ENCODE results near the gene RPL10A.

The RPL10A gene

DNA sequence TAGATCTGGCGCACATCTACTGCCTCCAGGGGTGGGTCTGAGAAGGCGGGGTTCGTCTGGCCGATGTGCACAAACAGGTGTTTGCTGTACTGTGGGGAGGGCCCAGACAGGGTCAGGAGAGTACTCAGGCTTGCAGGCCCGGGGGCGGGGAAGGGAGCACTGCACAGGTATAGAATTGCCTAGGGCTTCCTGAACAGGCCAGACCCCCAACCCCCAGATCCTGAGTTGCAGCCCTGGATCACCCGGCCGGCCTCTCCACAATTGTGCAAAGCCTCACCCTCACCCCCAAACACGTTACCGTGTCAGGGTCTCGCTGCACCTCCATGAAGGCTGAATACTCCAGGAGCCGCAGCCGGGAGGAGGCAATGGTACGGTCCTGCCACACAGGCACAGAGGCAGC is 7.8 kb downstream of the RPL10A start:
- no peak for DNase-seq

DNA sequence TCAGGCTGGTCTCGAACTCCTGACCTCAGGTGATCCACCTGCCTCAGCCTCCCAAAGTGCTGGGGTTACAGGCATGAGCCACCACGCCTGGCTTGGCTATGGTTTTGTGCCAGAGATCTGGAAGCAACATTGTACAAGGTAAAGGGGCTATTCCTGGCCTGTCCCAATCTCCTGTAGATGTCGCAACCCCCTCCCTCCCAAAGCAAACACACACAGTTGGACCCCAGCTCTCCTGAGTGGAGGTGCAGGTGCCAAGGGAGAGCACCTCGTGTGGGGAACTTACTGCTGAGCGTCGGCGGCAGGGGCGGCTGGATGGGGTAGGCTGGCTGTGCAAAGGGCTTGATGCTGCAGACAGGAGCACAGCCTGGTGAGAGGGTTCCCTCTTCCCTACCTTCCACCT is 8.8 kb downstream of the RPL10A start:
- no peak for DNase-seq

DNA sequence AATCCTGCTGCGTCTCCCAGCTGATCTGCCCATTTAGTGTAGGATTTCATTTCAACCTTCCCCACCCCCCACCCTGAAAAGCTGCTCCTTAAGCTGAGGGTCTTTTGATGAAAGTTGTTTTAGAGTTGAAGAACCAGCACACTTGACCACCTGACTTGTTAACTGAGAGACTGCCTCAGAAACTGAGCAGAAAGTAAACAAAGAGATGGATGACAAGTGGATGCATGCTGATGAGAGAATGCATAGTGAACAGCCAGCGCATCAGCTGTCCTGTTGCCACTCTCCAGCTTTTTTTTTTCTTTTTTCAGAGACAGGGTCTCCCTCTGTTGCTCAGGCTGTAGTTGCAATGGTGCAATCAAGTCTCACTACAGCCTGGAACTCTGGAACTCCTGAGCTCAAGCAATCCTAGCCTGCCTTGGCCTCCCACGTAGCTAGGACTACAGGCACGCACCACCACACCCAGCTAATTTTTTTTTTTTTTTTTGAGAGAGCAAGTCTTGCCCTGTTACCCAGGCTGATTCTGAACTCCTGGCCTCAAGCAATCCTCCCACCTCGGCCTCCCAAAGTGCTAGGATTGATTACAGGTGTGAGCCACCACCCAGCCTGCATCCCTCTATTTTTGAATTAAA is 9.5 kb downstream of the RPL10A start:
- no peak for DNase-seq

DNA sequence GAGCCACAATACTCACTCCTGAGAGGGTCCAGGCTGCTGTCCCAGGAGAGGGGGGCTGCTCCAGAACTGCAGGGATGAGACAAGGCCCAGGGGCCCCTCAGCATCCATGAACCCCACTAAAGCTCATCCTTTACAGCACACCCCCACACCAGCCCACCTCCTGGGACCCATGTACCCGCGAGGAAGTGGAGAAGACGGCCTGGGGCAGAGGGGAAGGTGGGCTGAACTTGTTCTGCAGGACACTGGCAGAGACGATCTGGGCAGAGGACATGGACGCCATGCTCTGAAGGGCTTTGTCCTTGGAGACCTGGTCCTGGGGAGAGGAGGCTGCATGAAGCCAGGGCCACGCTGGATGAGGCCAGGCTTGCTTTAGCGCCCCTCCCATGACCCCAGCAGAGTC is 10.1 kb downstream of the RPL10A start:
- DNase-seq, result no peak

DNA sequence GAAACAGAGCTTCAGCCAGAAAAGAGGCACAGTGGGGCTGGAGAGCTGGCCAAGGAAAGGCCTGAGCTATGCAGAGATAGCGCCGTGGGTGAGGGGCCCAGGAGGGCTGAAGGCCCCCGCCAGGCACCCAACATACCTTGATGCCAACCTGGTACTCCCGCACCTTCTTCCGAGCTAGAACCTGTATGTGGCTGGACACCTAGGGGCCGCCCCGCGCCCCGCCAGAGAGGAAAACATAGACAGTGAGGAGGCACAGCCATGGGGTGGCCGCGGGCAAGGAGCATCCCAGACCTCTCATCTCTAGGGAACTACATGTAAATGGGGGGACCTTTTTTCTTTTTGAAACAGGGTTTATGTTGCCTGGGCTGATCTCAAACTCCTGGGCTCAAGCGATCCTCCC is 12.0 kb downstream of the RPL10A start:
- DNase-seq, result no peak

DNA sequence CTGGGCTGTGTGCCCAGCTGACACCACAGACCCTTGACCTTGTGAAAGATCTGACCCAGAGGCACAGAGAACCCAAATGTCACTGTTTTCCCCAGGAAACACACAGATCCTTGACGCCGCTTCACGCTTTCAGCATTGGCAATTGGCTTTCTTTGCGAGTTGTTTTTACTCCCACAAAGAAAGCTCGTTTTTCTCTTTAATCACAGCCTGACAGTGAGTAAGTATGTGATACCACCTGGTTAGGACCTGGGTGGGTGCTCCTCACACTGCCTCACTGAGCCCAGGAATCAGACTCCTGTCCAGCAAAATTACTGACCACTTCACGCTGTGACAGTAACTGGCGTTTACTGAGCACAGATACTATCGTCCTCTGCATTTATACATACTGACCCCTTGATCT is 13.0 kb downstream of the RPL10A start:
- no peak for DNase-seq

DNA sequence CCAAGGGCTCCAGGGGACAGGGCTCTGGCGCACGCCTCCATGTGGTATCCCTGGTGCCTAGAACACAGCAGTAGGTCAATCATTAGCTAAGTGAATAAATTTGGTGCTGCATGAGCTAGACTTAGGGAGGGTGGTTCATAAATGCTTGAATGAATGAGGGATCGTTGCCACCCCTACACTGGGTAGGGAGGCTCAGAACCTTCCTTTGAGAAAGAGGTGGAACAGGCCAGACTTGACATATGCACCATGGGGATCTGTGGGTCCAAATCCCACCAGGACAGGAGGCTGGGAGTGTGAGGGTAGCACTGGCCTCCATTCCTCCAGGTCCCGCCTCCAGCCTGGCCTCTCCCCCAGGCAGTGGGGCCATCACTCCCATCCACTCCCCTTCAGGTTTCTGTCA is 14.9 kb downstream of the RPL10A start:
- no peak for DNase-seq

DNA sequence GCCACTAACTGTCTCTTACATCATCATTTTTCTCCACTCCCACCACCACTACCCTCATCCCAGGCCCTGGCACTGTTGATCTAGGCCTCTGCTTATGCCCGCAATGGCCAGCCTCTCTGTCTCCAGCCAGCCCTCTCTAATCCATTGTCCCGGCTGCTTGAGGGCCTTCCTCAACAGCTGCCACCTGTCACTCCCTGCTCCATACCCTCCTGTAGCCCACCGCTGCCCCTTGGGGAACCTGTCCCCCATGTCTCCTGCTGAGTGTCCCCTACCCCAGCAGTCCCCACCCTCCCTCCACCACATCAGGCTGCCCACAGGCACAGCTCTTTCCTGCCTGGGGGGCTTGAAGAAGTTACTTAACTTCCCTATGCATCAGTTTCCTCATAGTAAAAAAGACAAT is 15.3 kb downstream of the RPL10A start:
- no peak for DNase-seq

DNA sequence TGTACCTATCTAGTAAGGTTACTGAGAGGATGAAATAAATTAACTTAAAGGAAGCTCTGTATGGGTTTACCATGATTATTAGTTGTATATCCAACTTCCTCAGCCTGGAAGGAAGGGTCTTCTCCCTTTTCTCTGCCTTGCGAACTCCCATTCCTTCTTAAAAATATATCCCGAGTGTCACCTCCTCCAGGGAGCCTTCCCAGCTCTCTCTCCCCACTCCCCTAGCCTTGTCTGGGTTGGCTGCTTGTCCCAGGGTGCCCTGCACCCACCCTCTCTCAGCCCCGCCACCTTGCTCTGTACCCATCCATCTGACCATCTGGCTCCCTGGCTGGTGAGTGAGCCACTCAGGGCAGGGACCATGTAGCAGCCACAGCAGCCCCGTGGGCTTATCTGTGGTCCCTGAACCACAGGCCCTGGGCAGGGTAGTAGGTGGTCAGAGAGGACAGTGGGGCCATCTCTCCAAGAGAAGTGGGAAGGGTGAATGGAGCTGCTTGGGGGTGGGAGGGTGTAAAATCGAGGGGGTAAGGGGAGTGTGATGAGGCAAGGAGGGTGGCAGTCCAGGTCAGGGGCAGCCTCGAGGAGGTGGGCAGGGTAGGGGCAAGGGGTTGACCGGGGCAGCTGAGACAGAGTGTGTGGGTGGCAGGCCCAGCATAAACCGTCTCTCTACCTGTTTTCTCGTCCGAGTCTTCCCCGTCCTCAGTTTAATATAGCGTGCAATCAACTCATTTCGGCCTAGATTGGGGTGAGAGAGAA is 15.9 kb downstream of the RPL10A start:
- DNase-seq, result no peak

DNA sequence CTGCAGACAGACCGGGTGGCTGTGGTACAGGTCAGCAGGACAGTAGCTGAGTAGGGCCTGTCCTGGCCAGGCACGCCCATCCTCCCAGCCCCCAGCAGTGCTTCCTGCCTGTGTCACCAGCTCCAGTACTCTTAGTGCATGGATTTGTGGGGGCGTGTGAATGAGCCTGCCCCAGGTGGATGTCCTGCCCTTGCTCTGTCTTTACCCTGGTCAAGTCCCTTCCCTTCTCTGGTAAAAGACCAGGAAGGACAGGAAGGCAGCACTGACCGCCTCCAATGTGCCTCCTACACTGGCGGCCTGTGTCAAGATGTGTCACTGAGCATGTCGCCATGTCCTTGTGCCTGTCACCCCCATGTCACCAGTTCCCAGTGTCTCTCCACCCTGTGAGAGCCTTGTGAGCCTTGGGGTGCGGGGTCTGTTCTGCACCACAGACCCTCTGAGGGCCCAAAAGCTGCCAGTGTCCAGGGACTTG is 16.8 kb downstream of the RPL10A start:
- DNase-seq, result no peak

DNA sequence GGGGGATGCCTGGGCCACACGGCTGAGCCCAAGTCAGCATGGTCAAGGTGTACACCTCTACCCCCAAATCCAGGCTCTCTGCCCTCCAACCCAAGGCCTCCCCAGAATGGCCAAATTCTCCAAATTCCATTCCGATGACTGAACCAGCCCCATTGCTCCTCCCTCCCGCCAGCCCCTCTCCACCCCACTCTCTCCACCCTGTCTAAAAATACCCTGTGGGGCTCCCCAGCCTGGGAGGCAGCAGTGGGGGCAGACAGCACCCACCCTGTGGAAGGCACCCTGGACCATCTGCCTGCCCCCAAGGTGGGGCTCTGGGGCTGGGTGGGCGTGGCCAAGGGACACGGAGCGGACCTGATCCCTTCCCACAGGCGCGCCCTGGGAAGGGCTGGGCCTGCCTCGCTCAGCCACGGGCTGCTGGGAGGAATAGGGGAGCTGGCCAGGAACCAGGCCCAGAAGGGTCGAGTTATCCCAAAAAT is 17.2 kb downstream of the RPL10A start:
- no peak for DNase-seq

DNA sequence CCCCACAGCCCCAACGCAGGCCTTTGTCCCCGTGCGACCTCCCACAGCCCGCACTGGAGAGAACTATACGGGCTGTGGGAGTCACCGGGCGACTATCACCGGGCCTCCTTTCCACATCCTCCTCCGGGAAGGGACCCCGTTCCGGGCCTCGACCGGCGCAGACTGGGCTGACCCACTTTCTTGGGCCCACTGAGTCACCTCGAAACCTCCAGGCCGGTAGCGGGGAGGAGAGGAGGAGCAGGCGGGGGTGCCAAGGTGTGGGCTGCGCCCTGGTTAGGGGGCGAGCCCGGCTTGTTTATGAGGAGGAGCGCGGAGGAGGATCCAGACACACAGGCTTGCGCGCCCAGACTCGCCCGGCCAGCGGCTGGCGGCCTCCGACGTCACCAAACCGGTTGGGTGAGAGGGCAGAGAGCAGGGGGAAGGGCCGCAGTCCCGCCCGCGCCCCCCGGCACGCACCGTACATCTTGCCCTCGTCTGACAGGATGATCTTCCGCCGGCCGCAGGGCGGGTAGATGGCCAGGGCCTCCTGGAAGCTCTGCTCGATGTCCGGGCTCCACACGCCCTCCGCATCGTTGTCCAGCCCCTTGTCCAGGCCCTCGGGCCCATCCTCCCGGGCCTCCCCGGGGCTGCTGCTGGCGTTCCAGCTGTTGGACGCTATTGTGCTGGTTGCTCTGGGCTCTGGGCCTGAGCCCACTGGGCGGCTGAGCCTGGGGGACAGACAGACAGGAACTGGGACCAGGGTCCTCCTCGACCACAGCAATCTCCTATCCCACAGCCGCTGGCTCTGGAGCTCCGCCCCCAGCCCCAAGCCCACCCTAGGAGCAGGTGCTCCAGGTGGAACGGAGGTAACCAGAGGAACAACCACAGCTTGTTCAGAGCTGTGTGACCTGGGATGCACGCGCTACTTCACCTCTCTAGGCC is 18.1 kb downstream of the RPL10A start:
- no peak for DNase-seq

DNA sequence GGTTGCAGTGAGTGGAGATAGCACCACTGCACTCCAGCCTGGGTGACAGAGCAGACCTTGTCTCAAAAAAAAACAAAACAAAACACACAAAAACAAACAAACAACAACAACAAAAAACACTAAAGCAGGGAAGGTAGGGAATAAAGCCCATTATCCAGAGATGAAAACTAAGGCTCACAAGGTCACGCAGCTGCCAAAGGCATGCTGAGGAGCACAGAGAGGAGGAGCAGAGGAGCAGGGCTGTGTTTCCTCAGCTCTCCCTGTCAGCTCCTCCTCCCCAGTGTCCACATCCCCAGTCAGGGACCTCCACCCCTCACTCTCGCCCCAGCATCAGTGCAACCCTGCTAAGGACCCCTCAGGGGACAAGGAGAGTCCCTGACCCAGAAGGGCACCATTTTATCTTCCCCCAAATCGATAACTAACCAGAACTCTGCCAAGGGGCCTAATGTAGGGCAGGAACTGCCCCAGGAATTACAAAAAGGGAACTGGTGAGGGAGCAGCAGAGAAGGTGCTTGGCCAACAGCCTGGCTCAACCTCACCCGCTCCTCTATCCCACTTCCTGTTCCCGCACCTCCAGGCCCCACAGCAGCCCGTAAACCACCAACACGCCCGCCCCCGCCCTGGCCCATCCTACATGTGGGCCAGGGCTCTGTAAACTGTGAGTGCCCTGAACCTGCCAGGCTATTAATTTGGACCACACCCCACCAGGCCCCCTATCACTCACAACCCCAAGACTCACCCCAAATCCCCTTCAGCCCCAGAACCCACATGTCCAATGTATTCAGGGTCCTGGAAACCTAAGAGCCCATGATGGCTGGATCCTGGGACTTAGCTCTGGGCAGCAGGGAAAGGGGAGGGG is 19.7 kb downstream of the RPL10A start:
- DNase-seq, result no peak

DNA sequence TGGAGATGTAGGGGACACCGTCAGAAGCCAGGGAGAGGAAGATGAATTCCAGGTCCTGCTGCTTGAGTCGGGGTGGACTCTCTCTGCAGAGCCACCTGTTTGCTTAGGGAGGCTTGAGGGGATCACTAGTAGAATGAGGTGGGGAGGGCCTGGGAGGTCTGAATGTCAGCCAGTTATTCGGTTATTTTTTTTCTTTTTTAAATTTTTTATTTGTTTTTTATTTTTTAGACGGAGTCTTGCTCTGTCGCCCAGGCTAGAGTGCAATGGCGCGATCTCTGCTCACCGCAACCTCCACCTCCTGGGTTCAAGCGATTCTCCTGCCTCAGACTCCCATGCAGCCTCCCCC is 20.3 kb downstream of the RPL10A start:
- DNase-seq, result no peak

DNA sequence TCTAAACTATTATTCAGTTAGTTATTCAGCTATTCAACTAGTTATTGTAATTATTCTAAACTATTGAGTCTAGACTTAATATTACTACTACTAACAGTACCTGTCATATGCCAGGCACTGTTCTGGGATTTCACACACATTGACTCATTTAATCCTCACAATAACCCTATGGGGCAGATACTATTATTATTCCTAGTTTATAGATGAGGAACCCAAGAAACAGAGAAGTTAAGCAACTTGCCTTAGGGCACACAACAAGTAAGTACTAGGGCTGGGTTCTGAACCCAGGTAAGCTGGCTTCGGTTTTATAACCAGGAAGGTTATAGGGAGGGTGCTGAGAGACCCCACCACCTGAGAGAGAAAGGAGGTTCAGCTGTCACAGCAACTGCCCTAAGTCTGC is 20.9 kb downstream of the RPL10A start:
- no peak for DNase-seq

DNA sequence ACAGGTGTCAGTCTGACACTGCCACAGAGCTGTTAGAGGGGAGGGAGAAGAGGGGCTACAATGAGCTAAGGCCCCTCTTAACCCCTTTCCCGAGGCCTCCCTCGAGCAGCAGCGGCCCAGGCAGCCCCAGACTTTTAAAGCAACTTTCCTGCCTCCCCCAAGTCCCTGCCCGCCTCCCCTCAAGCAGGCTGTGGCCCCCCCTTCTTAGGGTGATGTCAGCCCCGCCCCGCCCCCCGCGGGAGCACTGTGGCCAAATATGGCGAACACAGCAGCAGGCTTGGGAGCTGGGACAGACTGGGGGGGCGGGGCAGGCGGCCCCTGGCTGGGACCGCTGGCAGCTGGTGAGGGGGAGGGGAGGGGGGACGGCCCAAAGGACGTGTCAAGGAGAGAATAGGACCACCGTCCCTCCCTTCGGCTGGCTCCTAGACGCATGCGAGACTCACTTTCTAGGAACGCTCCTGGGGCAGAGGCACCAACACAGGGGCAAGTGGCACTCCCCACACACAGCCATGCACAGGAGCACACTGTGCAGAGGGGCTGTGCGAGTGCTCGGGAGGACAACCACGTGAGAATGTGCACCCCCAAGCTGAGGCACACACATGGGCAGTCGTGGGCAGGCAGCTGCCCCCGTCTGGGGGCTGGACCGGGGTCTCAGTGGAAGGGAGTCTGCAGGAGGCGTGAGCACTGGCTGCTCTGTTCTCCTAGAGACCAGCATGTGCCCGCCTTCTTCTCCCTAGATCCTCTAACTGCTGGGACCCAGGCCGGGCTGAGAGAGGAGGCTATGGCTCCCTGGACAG is 22.0 kb downstream of the RPL10A start:
- no peak for DNase-seq

DNA sequence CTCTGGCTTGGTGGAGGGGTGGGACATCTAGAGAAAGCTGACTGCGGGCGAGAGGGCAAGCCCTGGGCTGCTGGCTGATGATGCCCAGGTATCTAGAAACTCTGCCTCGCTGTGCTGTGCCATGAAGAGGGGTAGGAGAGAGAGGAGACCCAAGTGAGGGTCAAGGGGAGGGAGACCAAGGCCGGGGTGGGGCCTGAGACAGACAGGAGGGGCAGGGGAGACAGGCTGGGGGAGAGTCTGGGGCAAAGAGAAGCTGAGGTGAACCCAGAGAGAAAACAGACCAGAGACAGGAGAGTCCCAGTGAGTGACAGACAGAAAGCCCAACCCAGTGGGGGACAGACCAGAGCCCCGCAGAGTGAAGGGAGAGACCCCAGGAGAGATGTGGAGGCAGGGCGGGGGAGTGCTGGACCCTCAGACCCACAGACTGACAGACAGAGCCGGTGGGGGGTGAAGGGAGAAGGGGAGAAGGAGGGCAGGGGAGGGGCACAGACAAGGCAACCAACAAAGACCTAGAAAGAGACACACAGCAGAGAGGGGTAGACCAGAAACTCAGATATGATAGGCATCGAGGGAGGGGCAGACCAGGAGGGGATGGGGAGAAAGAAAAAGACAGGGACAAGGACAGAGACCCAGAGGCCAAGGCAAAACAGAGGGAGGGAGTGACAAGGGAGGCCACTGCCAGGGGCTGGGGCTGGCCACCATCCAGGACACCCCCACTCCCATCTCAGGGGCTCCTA is 22.8 kb downstream of the RPL10A start:
- no peak for DNase-seq

DNA sequence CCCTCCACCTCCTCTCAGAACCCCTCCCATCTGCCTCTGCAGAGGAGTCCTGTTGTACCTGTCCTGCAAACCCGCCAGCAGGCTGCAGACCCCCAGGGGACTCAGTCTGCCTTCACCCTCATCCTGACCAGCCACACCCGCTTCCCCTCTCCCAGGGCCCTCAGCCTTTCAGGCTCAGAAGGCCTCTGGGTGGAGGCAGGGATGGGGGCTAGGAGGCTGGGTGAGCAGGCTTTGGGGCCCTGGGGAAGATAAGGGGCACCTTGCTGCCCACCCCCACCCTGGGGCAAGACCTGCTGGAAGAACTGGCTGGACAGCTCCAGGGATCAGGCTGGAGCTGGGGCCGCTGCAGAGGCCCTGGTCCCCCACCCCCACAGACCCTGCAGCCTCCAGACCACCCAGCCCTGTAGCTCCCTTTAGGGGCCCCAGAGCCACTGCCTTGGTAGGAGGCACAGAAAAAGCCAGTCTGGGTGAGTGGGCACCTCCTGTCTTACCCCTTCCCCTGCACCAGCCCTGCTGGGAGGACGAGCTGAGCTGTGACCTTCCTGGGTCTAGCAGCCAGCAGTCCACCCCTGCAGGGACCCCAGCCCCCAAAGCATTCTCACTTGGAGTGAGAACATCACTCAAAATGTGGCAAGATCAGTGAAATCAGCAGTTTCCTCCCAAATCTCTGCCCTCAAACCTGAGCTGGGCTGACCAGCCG is 23.5 kb downstream of the RPL10A start:
- no peak for DNase-seq

DNA sequence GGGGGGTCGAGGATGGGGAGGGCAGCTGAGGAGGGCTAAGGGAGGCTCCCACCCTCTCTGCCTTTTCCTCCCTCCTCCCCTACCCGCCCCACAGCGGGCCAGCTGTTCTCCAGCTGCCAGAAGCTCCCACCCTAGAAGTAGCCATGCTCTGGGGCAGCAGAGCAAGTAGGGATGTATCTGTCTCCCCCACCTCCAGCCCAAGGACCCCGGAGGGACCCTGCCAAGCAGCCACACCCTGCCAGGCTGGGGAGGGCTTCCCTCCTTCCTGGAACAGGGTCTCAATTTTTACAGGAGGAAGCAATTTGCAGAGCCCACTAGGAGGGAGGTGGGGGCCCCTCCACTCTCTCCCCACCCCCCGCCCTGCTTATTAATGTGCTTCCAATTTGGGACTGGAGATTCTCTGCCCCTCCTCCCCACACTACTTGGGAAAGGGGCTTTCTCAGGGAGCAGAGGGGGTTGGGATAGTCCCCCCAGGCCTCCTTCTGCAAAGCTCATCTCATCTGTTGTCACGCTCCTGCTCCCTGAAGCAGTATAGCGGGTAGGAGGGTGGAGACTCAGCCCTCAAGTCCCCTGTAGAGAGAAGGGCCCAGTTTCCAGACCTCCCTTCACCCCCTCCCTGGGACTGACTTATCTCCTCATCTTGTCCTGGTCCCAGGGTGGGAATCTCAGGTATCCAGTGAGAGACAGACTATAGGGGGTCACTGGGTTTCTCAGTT is 24.2 kb downstream of the RPL10A start:
- DNase-seq, result no peak

DNA sequence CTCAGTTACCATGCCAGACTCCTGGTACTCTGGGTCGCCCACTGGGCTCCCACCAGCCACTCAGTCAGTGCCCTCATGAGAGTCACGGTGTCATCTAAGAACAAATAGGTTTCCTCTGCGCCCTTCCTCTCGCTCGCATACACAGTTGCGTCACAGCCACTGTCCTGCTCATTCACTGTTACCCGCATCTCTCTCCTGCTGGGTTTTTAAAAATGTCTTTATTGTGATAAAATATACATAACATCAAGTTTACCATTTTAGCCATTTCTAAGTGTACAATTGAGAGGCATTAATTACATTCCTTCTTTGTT is 24.7 kb downstream of the RPL10A start:
- no peak for DNase-seq

Data from activated CD8-positive, alpha-beta memory T cell treated with anti-CD3 and anti-CD28 coated beads, Interleukin-2, amount 50 U/mL, for 48 hours (primary cell).